Vagina (tissue), 2 donors: Measurements from ENCODE around the gene TTC34.

Source experiments
- POLR2A ChIP-seq, 2 donors: fragments of 450-650 bp; IDR thresholded peaks; one replicate each; pipeline ENCODE4 v1.6.1; 2017; ENCODE audit warnings: antibody characterized with exemption in 2 of 2, mild to moderate bottlenecking in 2 of 2, moderate library complexity in 2 of 2
- POLR2AphosphoS5 ChIP-seq, 2 donors: sonication (generic); formaldehyde crosslinking; IDR thresholded peaks; one replicate each; pipeline ENCODE4 v1.9.0; 2017; ENCODE audit warnings: antibody characterized with exemption in 2 of 2, mild to moderate bottlenecking in 2 of 2, low read depth in 1 of 2; ENCODE audit not compliant: insufficient read depth in 1 of 2
- TF ChIP-seq, protein P1 (sequence below), 3 experiments: fragments of 450-650 bp in 2 of 3; fragments of 200-600 bp in 1 of 3; sonication (generic) in 1 of 3; IDR thresholded peaks; one replicate each; pipeline ENCODE4 v1.5.1; 2017 to 2019; ENCODE audit warnings: antibody characterized with exemption in 3 of 3, mild to moderate bottlenecking in 2 of 3, moderate library complexity in 2 of 3

DNA sequence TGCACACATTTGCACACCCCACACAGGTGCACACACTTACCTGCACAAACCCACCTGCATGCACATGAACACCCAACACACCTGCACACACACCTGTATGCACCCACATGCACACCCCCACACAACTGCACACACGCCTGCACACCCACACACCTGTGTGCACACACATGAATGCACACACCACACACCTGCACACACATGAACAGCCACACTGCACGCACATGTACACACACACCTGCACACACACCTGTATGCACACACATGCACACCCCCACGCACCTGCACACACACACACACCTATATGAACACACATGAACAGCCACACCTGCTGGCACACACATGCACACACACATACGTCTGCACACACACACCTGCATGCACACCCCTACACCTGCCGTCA, 17.9 kb upstream of the TTC34 start:
- TF ChIP-seq, protein P1, sequence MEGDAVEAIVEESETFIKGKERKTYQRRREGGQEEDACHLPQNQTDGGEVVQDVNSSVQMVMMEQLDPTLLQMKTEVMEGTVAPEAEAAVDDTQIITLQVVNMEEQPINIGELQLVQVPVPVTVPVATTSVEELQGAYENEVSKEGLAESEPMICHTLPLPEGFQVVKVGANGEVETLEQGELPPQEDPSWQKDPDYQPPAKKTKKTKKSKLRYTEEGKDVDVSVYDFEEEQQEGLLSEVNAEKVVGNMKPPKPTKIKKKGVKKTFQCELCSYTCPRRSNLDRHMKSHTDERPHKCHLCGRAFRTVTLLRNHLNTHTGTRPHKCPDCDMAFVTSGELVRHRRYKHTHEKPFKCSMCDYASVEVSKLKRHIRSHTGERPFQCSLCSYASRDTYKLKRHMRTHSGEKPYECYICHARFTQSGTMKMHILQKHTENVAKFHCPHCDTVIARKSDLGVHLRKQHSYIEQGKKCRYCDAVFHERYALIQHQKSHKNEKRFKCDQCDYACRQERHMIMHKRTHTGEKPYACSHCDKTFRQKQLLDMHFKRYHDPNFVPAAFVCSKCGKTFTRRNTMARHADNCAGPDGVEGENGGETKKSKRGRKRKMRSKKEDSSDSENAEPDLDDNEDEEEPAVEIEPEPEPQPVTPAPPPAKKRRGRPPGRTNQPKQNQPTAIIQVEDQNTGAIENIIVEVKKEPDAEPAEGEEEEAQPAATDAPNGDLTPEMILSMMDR (IDR thresholded peaks at IDR 0.05): no peak
- TF ChIP-seq POLR2AphosphoS5 (IDR thresholded peaks at IDR 0.05; ENCODE audit: insufficient read depth in 1 of 2, low read depth in 1 of 2): no peak
- TF ChIP-seq POLR2A (IDR thresholded peaks at IDR 0.05): no peak
